ENCODE measurements around the gene PSMG4.

PSMG4 gene

DNA sequence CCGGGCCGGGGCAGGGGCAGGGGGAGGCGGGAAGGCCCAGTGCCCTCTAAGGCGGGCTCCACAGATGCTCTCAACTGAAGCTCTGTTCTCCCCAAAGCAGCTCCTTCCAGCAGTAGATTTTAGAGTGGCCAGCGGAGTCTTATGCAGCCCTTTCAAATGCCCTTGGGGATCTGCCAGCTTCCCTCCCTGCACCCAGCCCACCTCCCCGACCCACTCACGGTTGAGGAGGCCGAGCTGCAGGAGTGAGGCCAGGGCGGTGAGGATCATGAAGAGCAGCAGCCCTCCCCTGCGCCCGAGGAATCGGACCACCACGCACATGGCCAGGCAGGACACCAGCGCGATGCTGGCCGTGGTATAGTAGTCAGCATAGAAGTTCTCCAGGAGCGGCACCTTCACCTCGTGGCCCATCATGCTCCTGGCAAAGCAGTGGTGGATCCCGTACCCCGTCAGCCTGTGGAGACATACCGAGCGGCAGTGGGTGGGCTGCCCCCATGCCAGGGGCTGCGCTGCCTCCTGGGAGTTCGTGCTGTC lies 28.0 kb downstream of the PSMG4 start (continued):
- TF ChIP-seq, protein P1, sequence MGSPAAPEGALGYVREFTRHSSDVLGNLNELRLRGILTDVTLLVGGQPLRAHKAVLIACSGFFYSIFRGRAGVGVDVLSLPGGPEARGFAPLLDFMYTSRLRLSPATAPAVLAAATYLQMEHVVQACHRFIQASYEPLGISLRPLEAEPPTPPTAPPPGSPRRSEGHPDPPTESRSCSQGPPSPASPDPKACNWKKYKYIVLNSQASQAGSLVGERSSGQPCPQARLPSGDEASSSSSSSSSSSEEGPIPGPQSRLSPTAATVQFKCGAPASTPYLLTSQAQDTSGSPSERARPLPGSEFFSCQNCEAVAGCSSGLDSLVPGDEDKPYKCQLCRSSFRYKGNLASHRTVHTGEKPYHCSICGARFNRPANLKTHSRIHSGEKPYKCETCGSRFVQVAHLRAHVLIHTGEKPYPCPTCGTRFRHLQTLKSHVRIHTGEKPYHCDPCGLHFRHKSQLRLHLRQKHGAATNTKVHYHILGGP (tag by site-specific recombination; IDR thresholded peaks at IDR 0.05), result no peak

DNA sequence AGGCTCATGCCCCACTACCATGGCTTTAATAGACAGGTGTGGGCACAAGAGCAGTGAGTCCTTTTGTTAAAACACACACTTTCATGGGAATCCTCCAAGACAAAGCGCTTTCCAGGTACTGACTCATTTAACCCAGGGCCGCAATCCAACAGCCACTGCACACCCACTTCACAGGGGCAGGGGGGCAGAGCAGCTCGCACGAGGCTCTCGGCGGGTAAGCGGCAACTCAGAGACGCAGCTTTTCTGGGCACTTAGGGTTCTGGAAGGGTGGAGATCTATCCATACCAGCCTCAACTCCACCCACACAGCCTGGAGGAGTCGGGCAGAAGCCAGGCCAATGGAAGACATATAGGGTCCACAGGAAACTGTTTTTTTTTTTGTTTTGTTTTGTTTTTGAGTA lies 28.6 kb downstream of the PSMG4 start:
- H3K4me1 ChIP-seq (ENCODE audit: control insufficient read depth, insufficient read depth, low read length), result no peaks in the 10 kb centered on the region
- ChIA-PET CTCF (interaction anchor here (0.8 kb wide), 1 partner anchor 691 kb away, joined by 3 read pairs; no protein-coding TSS in a partner anchor), POLR2A (interaction anchor here (0.6 kb wide), 1 partner anchor 186 kb away, joined by 4 read pairs; no protein-coding TSS in a partner anchor)
- H3K36me3 ChIP-seq (ENCODE audit: control insufficient read depth in 2 of 2, insufficient read depth in 1 of 2, low read length in 2 of 2), result peaks cover 5 to 51% of the 10 kb centered on the region in 2 experiments; a peak in 2 of 3 replicates
- no peaks in the 10 kb centered on the region for H3K9me3 ChIP-seq (ENCODE audit: control insufficient read depth, insufficient read depth, low read depth, low read length)
- TF ChIP-seq ZNF354C (tag by site-specific recombination; IDR thresholded peaks at IDR 0.05; ENCODE audit: borderline replicate concordance, low read depth), result no peak
- H3K27ac ChIP-seq (ENCODE audit: extremely low read depth, low read depth, low read length), result no peak overlapping the region
- H3K4me3 ChIP-seq (ENCODE audit: low read depth, low read length), result no peak overlapping the region

DNA sequence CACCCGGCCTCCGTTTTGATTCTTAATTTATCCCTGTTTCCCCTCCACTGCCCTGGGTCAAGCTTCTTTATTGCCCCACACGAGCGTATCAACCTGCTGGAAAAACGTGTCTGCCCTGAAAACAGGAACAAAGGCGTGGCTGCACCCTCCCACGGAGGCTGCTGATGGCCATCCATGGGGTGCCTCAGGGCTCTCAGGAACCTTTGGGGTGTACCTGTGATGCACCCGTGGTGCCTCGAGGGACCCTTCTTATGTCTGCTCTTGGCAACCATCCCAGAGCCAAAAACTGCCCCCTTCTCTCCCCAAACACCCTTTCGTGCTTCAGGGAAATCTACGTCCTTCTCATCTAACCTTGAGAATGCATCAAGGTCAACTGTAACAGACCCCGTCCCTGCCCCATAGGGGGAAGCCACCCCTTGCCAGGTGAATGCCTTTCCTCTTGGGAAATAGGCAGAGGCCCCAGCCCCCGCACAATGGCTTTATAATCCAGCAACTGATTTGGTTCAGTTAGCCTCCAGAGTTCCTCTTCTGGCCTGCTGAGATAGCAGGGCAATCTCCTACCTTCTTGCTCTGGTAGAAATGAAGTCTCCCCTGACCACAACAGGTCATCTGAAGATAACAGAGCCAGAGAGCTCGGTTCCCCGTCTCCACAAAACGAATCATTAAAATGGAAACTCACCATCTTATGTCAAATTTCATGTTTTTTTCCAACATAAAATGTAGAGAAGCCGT lies 29.4 kb downstream of the PSMG4 start:
- H3K4me3 ChIP-seq (ENCODE audit: low read depth, low read length), result no peak overlapping the region
- POLR2A ChIA-PET, result no interaction called here
- no peaks in the 10 kb centered on the region for H3K4me1 ChIP-seq (ENCODE audit: control insufficient read depth, insufficient read depth, low read length)
- no peak for TF ChIP-seq ZNF146 (tag by site-specific recombination; IDR thresholded peaks at IDR 0.05)
- no peak for TF ChIP-seq ZNF10 (tag by site-specific recombination; IDR thresholded peaks at IDR 0.05)
- no peak for TF ChIP-seq ZFP41 (tag by site-specific recombination; IDR thresholded peaks at IDR 0.05; ENCODE audit: borderline replicate concordance)
- no peak for TF ChIP-seq ZNF677 (tag by site-specific recombination; IDR thresholded peaks at IDR 0.05)
- TF ChIP-seq ZNF184 (tag by site-specific recombination; IDR thresholded peaks at IDR 0.05), result no peak
- no peak for TF ChIP-seq ZNF510 (tag by site-specific recombination; IDR thresholded peaks at IDR 0.05; ENCODE audit: insufficient replicate concordance)
- no peak for TF ChIP-seq ZNF701 (tag by site-specific recombination; IDR thresholded peaks at IDR 0.05)
- no peak for TF ChIP-seq ZNF423 (tag by site-specific recombination; IDR thresholded peaks at IDR 0.05)
- no peak for TF ChIP-seq ZBTB17 (tag by site-specific recombination; IDR thresholded peaks at IDR 0.05)
- TF ChIP-seq, protein P2, sequence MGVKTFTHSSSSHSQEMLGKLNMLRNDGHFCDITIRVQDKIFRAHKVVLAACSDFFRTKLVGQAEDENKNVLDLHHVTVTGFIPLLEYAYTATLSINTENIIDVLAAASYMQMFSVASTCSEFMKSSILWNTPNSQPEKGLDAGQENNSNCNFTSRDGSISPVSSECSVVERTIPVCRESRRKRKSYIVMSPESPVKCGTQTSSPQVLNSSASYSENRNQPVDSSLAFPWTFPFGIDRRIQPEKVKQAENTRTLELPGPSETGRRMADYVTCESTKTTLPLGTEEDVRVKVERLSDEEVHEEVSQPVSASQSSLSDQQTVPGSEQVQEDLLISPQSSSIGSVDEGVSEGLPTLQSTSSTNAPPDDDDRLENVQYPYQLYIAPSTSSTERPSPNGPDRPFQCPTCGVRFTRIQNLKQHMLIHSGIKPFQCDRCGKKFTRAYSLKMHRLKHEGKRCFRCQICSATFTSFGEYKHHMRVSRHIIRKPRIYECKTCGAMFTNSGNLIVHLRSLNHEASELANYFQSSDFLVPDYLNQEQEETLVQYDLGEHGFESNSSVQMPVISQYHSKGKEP (tag by site-specific recombination; IDR thresholded peaks at IDR 0.05), result no peak
- TF ChIP-seq ZNF558 (tag by site-specific recombination; IDR thresholded peaks at IDR 0.05), result no peak
- TF ChIP-seq, protein P3, sequence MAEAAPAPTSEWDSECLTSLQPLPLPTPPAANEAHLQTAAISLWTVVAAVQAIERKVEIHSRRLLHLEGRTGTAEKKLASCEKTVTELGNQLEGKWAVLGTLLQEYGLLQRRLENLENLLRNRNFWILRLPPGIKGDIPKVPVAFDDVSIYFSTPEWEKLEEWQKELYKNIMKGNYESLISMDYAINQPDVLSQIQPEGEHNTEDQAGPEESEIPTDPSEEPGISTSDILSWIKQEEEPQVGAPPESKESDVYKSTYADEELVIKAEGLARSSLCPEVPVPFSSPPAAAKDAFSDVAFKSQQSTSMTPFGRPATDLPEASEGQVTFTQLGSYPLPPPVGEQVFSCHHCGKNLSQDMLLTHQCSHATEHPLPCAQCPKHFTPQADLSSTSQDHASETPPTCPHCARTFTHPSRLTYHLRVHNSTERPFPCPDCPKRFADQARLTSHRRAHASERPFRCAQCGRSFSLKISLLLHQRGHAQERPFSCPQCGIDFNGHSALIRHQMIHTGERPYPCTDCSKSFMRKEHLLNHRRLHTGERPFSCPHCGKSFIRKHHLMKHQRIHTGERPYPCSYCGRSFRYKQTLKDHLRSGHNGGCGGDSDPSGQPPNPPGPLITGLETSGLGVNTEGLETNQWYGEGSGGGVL (tag by site-specific recombination; IDR thresholded peaks at IDR 0.05), result no peak
- TF ChIP-seq ZNF112 (tag by site-specific recombination; IDR thresholded peaks at IDR 0.05), result no peak
- TF ChIP-seq, protein P4, sequence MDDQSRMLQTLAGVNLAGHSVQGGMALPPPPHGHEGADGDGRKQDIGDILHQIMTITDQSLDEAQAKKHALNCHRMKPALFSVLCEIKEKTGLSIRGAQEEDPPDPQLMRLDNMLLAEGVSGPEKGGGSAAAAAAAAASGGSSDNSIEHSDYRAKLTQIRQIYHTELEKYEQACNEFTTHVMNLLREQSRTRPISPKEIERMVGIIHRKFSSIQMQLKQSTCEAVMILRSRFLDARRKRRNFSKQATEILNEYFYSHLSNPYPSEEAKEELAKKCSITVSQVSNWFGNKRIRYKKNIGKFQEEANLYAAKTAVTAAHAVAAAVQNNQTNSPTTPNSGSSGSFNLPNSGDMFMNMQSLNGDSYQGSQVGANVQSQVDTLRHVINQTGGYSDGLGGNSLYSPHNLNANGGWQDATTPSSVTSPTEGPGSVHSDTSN (CRISPR knock-in tag; IDR thresholded peaks at IDR 0.05), result no peak
- no peak for TF ChIP-seq ZNF76 (tag by site-specific recombination; IDR thresholded peaks at IDR 0.05; ENCODE audit: borderline replicate concordance, low read depth)
- H3K9me3 ChIP-seq (ENCODE audit: control insufficient read depth, insufficient read depth, low read depth, low read length), result no peaks in the 10 kb centered on the region
- H3K36me3 ChIP-seq (ENCODE audit: control insufficient read depth in 2 of 2, insufficient read depth in 1 of 2, low read length in 2 of 2), result peaks cover 5 to 45% of the 10 kb centered on the region in 2 experiments; a peak in 2 of 3 replicates
- no peak overlapping the region for H3K27ac ChIP-seq (ENCODE audit: extremely low read depth, low read depth, low read length)
- CTCF ChIA-PET, result interaction anchor here (0.6 to 1.4 kb wide), 5 partner anchors 123 to 690 kb away, joined by 3 read pairs; no protein-coding TSS in a partner anchor

Measured in HEK293 (cell line).